GM12801 (cell line): ENCODE data around the gene TLE1.

ENCODE experiments used
- CTCF ChIP-seq: IDR thresholded peaks from one replicate; pipeline ENCODE4 v1.5.1; 2011; ENCODE audit warnings: control low read depth; ENCODE audit not compliant: insufficient read length; ENCODE audit errors: extremely low read depth

Gene TLE1

GRCh38 chr9:81656871-81657337, 32.4 kb downstream of the TLE1 start:
- no peak for TF ChIP-seq CTCF

GRCh38 chr9:81656004-81656403, 33.3 kb downstream of the TLE1 start:
- TF ChIP-seq CTCF, result no peak

- no peak for TF ChIP-seq CTCF
Observed at GRCh38 chr9:81653240-81653639, 36.1 kb downstream of the TLE1 start.

- TF ChIP-seq CTCF, result no peak
Observed at GRCh38 chr9:81652058-81652687, 37.2 kb downstream of the TLE1 start.

- TF ChIP-seq CTCF, result no peak
Observed at GRCh38 chr9:81650586-81651515, 38.5 kb downstream of the TLE1 start.

GRCh38 chr9:81649475-81650240, 39.7 kb downstream of the TLE1 start:
- no peak for TF ChIP-seq CTCF

- no peak for TF ChIP-seq CTCF
Observed at GRCh38 chr9:81648891-81649290, 40.5 kb downstream of the TLE1 start.
